K562 (cell line): ENCODE measurements around the gene PHACTR3. TPM values are rescaled to one million over a fixed set of nuclear protein-coding genes. Genes with fewer than 3 reads are reported as not detected.

ENCODE experiments used
- ATAC-seq: fragments of 200-7000 bp; cut with Tn5 transposase; 3 replicates; pipeline ENCODE4 v1.9.1; 2020; ENCODE audit warnings: moderate library complexity
- BruUV-seq: library from RNA; stranded (reverse); fragments of 400-500 nt; replicated peaks from 2 replicates; lab custom pipeline; 2021; lab: Mats Ljungman, UMichigan
- CTCF ChIA-PET: fragments of 300-600 bp; formaldehyde crosslinking; extraction: SDS; loops from one replicate; lab custom pipeline; 2021; ENCODE audit warnings: low intra/inter-chr PET ratio; lab: Yijun Ruan, JAX
- POLR2A ChIA-PET: fragments of 300-600, 350-650 bp; sonication (Branson Sonifier 250); formaldehyde crosslinking; extraction: SDS; loops from one replicate; lab custom pipeline; 2021; ENCODE audit warnings: antibody characterized with exemption, inconsistent platforms; lab: Yijun Ruan, JAX
- DNase-seq, 4 experiments: peaks; one replicate each; pipeline versions ENCODE4 v3.0.0 to v3.0.0-alpha.2; 2011 to 2018; ENCODE audit warnings: low spot score in 3 of 4, mixed read lengths in 3 of 4; ENCODE audit errors: extremely low read depth in 1 of 4
- FAIRE-seq: peaks from 2 replicates; lab custom pipeline; 2011; peaks lifted over from hg19 to GRCh38; lab: Jason Lieb, UNC
- H2AFZ ChIP-seq: 2 replicates; pipeline ENCODE4 v1.6.0; 2011; ENCODE audit warnings: low read depth, low read length, control low read depth, inconsistent platforms
- H3K27ac ChIP-seq: fragments of 200-600 bp; 3 replicates; pipeline ENCODE4 v1.8.0; 2011; ENCODE audit warnings: low read depth, mild to moderate bottlenecking, control low read depth, inconsistent platforms, low read length, moderate library complexity, mixed read lengths; ENCODE audit errors: extremely low read depth
- H3K27me3 ChIP-seq, 2 experiments: fragments of 300-600 bp in 1 of 2; 2 replicates in 1 of 2; 3 replicates in 1 of 2; pipeline versions ENCODE4 v1.6.0 to v1.8.0; 2011; ENCODE audit warnings: inconsistent platforms in 2 of 2, low read length in 2 of 2, mild to moderate bottlenecking in 1 of 2, mixed read lengths in 1 of 2, moderate library complexity in 1 of 2; ENCODE audit not compliant: control insufficient read depth in 2 of 2, insufficient read depth in 2 of 2
- H3K36me3 ChIP-seq: fragments of 300-600 bp; 3 replicates; pipeline ENCODE4 v1.8.0; 2011; ENCODE audit warnings: mild to moderate bottlenecking, low read length, inconsistent platforms; ENCODE audit not compliant: control insufficient read depth, insufficient read depth
- H3K4me1 ChIP-seq, 2 experiments: fragments of 200-600 bp in 1 of 2; replicated peaks in 1 of 2; 2 replicates in 1 of 2; 3 replicates in 1 of 2; pipeline versions ENCODE4 v1.5.1 to v1.8.0; 2011; ENCODE audit warnings: inconsistent platforms in 2 of 2, low read length in 2 of 2, mild to moderate bottlenecking in 1 of 2, mixed read lengths in 1 of 2, moderate library complexity in 1 of 2; ENCODE audit not compliant: control insufficient read depth in 2 of 2, insufficient read depth in 2 of 2
- H3K4me2 ChIP-seq: 2 replicates; pipeline ENCODE4 v1.6.1; 2011; ENCODE audit warnings: low read length, control low read depth, inconsistent platforms, mixed read lengths; ENCODE audit not compliant: insufficient read depth
- H3K4me3 ChIP-seq: fragments of 200-600 bp; sonication (generic), shearing (Covaris generic); 2 replicates; pipeline ENCODE4 v1.5.1; 2016; ENCODE audit warnings: control low read depth, inconsistent platforms
- H3K79me2 ChIP-seq: fragments of 200-600 bp; 3 replicates; pipeline ENCODE4 v1.8.0; 2011; ENCODE audit warnings: low read length, inconsistent platforms; ENCODE audit not compliant: control insufficient read depth, insufficient read depth
- H3K9ac ChIP-seq, 2 experiments: 2 replicates each; pipeline versions ENCODE4 v1.6.0 to v1.6.1; 2011; ENCODE audit warnings: low read depth in 2 of 2, low read length in 2 of 2, control low read depth in 1 of 2, inconsistent platforms in 1 of 2, mild to moderate bottlenecking in 1 of 2, mixed read lengths in 1 of 2; ENCODE audit not compliant: insufficient read depth in 1 of 2
- H3K9me1 ChIP-seq: one replicate; pipeline ENCODE4 v1.6.0; 2011; ENCODE audit warnings: inconsistent platforms, mild to moderate bottlenecking, low read length, moderate library complexity; ENCODE audit not compliant: control insufficient read depth, insufficient read depth
- H3K9me3 ChIP-seq: replicated peaks from 2 replicates; pipeline ENCODE4 v1.5.1; 2011; ENCODE audit warnings: low read depth, low read length, inconsistent platforms; ENCODE audit not compliant: control insufficient read depth, insufficient read depth
- H4K20me1 ChIP-seq: replicated peaks from 2 replicates; pipeline ENCODE4 v1.6.1; 2011; ENCODE audit warnings: low read length, inconsistent platforms, mixed read lengths; ENCODE audit not compliant: control insufficient read depth, insufficient read depth
- CBX1 ChIP-seq: sonication (generic); IDR thresholded peaks from 2 replicates; pipeline ENCODE4 v1.6.1; 2016; ENCODE audit warnings: antibody characterized with exemption, low read depth, mild to moderate bottlenecking
- CBX3 ChIP-seq, 2 experiments: IDR thresholded peaks; 1 replicate in 1 of 2; 2 replicates in 1 of 2; pipeline ENCODE4 v1.6.1; 2012; ENCODE audit warnings: inconsistent platforms in 2 of 2, low read length in 2 of 2, borderline replicate concordance in 1 of 2, control low read depth in 1 of 2
- ILK ChIP-seq: fragments of 450-650 bp; IDR thresholded peaks from 2 replicates; pipeline ENCODE4 v1.6.1; 2016; ENCODE audit warnings: missing genetic modification characterization, low read depth, mild to moderate bottlenecking, missing compliant biosample characterization, moderate library complexity, borderline replicate concordance
- IRF9 ChIP-seq: fragments of 450-650 bp; IDR thresholded peaks from 2 replicates; pipeline ENCODE4 v1.6.1; 2016; ENCODE audit warnings: missing biosample characterization, missing genetic modification characterization
- PTBP1 ChIP-seq: fragments of 200-400 bp; formaldehyde crosslinking; IDR thresholded peaks from 2 replicates; pipeline ENCODE4 v1.6.1; 2017; ENCODE audit warnings: low read depth, low read length
- SIN3B ChIP-seq: fragments of 450-650 bp; IDR thresholded peaks from 2 replicates; pipeline ENCODE4 v1.6.1; 2017; ENCODE audit warnings: low read depth, mild to moderate bottlenecking, moderate library complexity
- ZBTB1 ChIP-seq: sonication (generic); formaldehyde crosslinking; IDR thresholded peaks from 2 replicates; pipeline ENCODE4 v1.8.1; 2023; ENCODE audit warnings: missing genetic modification reagents, low read depth, mild to moderate bottlenecking, borderline replicate concordance
- ZFP36 ChIP-seq: fragments of 150-350 bp; IDR thresholded peaks from 2 replicates; pipeline ENCODE4 v1.6.1; 2018; ENCODE audit warnings: low read length, low read depth; ENCODE audit not compliant: partially characterized antibody
- ZNF174 ChIP-seq: fragments of 250-450 bp; sonication (Bioruptor Pico); IDR thresholded peaks from 2 replicates; pipeline ENCODE4 v1.4.0; 2020; ENCODE audit warnings: mild to moderate bottlenecking
- ZNF224 ChIP-seq: sonication (generic); formaldehyde crosslinking; IDR thresholded peaks from 2 replicates; pipeline ENCODE4 v1.8.0; 2022; ENCODE audit warnings: mild to moderate bottlenecking, missing genetic modification reagents
- ZNF239 ChIP-seq: fragments of 250-450 bp; sonication (Bioruptor Pico); IDR thresholded peaks from 2 replicates; pipeline ENCODE4 v1.4.0; 2020; ENCODE audit warnings: mild to moderate bottlenecking
- ZNF696 ChIP-seq: fragments of 250-450 bp; sonication (Bioruptor Pico); conservative IDR thresholded peaks from 2 replicates; pipeline ENCODE4 v1.4.0; 2020; ENCODE audit warnings: mild to moderate bottlenecking, moderate library complexity
- WGBS: fragments of 100-300 bp; shearing (Covaris generic); methylation state at CpG from one replicate; pipeline ENCODE4 v1.1.6; 2016; ENCODE audit warnings: low coverage, mixed read lengths; ENCODE audit not compliant: insufficient coverage; ENCODE audit errors: missing lambda C conversion rate; 5-methylcytosine and 5-hydroxymethylcytosine counted together
- in situ Hi-C: fragments of 300-500 bp; cut with MboI; formaldehyde crosslinking; loops from 4 replicates; pipeline ENCODE4 v1.15.0; 2018; ENCODE audit warnings: inconsistent platforms, mixed read lengths
- intact Hi-C: fragments of 100-400 bp; cut with micrococcal nuclease; formaldehyde crosslinking; loops from 2 replicates; pipeline ENCODE4 v1.14.2; 2022
- polyA plus RNA-seq, 8 experiments: library from polyadenylated mRNA; depleted of rRNA in 4 of 8; stranded (reverse) in 5 of 8; unstranded in 3 of 8; fragments of >200 nt; fragmentation: Nextera tagmentation in 2 of 8; fragmentation: Illumina TruSeq in 1 of 8; extraction: Ambion mirVana in 2 of 8; extraction: Trizol in 1 of 8; gene quantifications; 2 replicates each; pipeline versions ENCODE4 v1.2.1 to v1.2.3, GENCODE V29; 2011 to 2014; ENCODE audit warnings: inconsistent platforms in 1 of 8, missing spikeins in 1 of 8
- total RNA-seq, 7 experiments: library from RNA; depleted of rRNA in 6 of 7; stranded (reverse); fragments of >200 nt in 6 of 7; fragmentation: Illumina TruSeq in 2 of 7; extraction: Trizol in 2 of 7; gene quantifications; 2 replicates each; pipeline versions ENCODE4 v1.2.1 to v1.2.3, GENCODE V29; 2011 to 2021; ENCODE audit warnings: low replicate concordance in 1 of 7
- TF ChIP-seq, protein P1 (sequence below): fragments of 250-450 bp; sonication (Bioruptor Pico); IDR thresholded peaks from 2 replicates; pipeline ENCODE4 v1.4.0; 2020; ENCODE audit warnings: mild to moderate bottlenecking, moderate library complexity

Gene PHACTR3
- total and polyA plus RNA-seq, 9 of the 15 experiments (the other 6 are each of a cell fraction or from before 2014, with no cell fraction given) = not detected

- TF ChIP-seq IRF9 = no peak
- no peak for TF ChIP-seq ZNF224 (CRISPR knock-in tag)
- TF ChIP-seq ZNF696 = no peak
- no peak for TF ChIP-seq ZBTB1 (CRISPR knock-in tag)
- TF ChIP-seq ZFP36 = no peak
- no peak for TF ChIP-seq CBX3 (IDR thresholded peaks at IDR 0.05; ENCODE audit: borderline replicate concordance in 1 of 2, low read length in 2 of 2)
- TF ChIP-seq ZNF239 (CRISPR knock-in tag) = no peak
- no peak for TF ChIP-seq PTBP1
- TF ChIP-seq, all 486 proteins: peak for 0
These were observed 211.9 kb downstream of the PHACTR3 start (continued) for GRCh38 chr20:59816146-59816738.

DNA sequence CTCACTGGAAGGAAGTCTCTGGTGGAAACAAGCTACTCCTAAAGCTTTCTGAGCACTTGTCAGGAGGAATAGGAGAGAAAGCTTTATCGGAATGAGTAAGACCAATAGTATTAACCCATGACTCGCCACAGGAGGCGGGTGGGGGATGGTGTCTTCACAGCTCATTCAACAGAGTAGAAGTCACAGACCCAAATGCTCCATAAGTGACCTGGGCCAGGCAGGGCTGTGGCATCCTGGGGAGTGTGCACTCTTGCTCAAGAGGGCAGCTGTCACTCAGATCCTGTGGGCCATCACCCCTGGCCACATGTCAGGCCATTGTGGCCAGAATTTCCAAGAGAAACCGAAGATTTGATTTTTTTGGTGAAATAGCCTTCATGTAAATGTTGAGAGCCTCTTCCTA is 213.1 kb downstream of the PHACTR3 start:
- BruUV-seq = no TSS peak
- Histone ChIP-seq H3K9me3 (no peaks in the 10 kb centered on the region), H3K9me1 (no peaks in the 10 kb centered on the region), H4K20me1 (no peaks in the 10 kb centered on the region), H3K9ac (no peak overlapping the region), H2AFZ (no peak overlapping the region), H3K27me3 (peaks cover 0 to 36% of the 10 kb centered on the region in 2 experiments; a peak in 3 of 5 replicates), H3K4me3 (no peak overlapping the region), H3K79me2 (no peaks in the 10 kb centered on the region), H3K27ac (no peak overlapping the region), H3K4me2 (no peak overlapping the region), H3K36me3 (no peaks in the 10 kb centered on the region), H3K4me1 (no peaks in the 10 kb centered on the region)
- in situ Hi-C loops = no loop called here
- no peak for FAIRE-seq
- intact Hi-C loops = no loop called here
- TF ChIP-seq SIN3B (no peak), ILK (no peak), ZNF174 (no peak), CBX1 (no peak)
- TF ChIP-seq, protein P1, sequence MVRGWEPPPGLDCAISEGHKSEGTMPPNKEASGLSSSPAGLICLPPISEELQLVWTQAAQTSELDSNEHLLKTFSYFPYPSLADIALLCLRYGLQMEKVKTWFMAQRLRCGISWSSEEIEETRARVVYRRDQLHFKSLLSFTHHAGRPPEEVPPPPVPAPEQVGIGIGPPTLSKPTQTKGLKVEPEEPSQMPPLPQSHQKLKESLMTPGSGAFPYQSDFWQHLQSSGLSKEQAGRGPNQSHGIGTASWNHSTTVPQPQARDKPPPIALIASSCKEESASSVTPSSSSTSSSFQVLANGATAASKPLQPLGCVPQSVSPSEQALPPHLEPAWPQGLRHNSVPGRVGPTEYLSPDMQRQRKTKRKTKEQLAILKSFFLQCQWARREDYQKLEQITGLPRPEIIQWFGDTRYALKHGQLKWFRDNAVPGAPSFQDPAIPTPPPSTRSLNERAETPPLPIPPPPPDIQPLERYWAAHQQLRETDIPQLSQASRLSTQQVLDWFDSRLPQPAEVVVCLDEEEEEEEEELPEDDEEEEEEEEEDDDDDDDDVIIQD (CRISPR knock-in tag) = no peak
- CTCF ChIA-PET = no interaction called here
- ATAC-seq = no peak
- 1% methylated on average over 4 of the region's 4 CpGs for WGBS
- POLR2A ChIA-PET = no interaction called here
- no peak for DNase-seq
